HepG2 (cell line): ENCODE data around the gene GEMIN2. TPM values are rescaled to one million over a fixed set of nuclear protein-coding genes. Genes with fewer than 3 reads are reported as not detected.

ENCODE experiments used
- DNMT3B ChIP-seq: conservative IDR thresholded peaks from 2 replicates; pipeline ENCODE4 v1.6.1; 2016; ENCODE audit warnings: missing biosample characterization, control low read depth
- MAFK ChIP-seq, 2 experiments: IDR thresholded peaks in 1 of 2; conservative IDR thresholded peaks in 1 of 2; 2 replicates each; pipeline ENCODE4 v1.6.1; 2011; ENCODE audit warnings: improper control_type of control experiment in 2 of 2, low read length in 2 of 2
- NPAS2 ChIP-seq: sonication (generic); formaldehyde crosslinking; IDR thresholded peaks from 2 replicates; pipeline ENCODE4 v1.8.0; 2022; ENCODE audit warnings: mild to moderate bottlenecking, missing genetic modification reagents, borderline replicate concordance
- RXRB ChIP-seq: IDR thresholded peaks from 2 replicates; pipeline ENCODE4 v1.6.1; 2016; ENCODE audit warnings: borderline replicate concordance, missing genetic modification reagents, missing compliant biosample characterization
- SALL2 ChIP-seq: sonication (generic); formaldehyde crosslinking; IDR thresholded peaks from 2 replicates; pipeline ENCODE4 v1.8.1; 2023; ENCODE audit warnings: mild to moderate bottlenecking, missing genetic modification reagents, inconsistent platforms
- SRY ChIP-seq: sonication (generic); formaldehyde crosslinking; IDR thresholded peaks from 2 replicates; pipeline ENCODE4 v1.8.0; 2022; ENCODE audit warnings: mild to moderate bottlenecking, missing genetic modification reagents
- TBL1XR1 ChIP-seq: fragments of 150-350 bp; IDR thresholded peaks from 2 replicates; pipeline ENCODE4 v1.6.1; 2014; ENCODE audit warnings: borderline replicate concordance, low read length; ENCODE audit not compliant: partially characterized antibody
- ZC3H4 ChIP-seq: sonication (generic); formaldehyde crosslinking; IDR thresholded peaks from 2 replicates; pipeline ENCODE4 v1.4.0; 2020; ENCODE audit warnings: missing genetic modification reagents, borderline replicate concordance
- ZNF235 ChIP-seq: sonication (generic); formaldehyde crosslinking; IDR thresholded peaks from 2 replicates; pipeline ENCODE4 v1.8.1; 2023; ENCODE audit warnings: mild to moderate bottlenecking, missing genetic modification reagents, borderline replicate concordance
- ZNF263 ChIP-seq: sonication (generic); formaldehyde crosslinking; IDR thresholded peaks from 2 replicates; pipeline ENCODE4 v1.4.0; 2020; ENCODE audit warnings: missing genetic modification reagents
- ZNF296 ChIP-seq: sonication (generic); formaldehyde crosslinking; conservative IDR thresholded peaks from 2 replicates; pipeline ENCODE4 v1.5.0; 2020; ENCODE audit warnings: mild to moderate bottlenecking, missing genetic modification reagents
- ZNF768 ChIP-seq: sonication (generic); formaldehyde crosslinking; IDR thresholded peaks from 2 replicates; pipeline ENCODE4 v1.4.0; 2020; ENCODE audit warnings: missing genetic modification reagents
- polyA plus RNA-seq, 8 experiments: library from polyadenylated mRNA; depleted of rRNA in 3 of 8; stranded (reverse) in 7 of 8; unstranded in 1 of 8; fragments of >200 nt; fragmentation: Illumina TruSeq in 4 of 8; extraction: Trizol in 4 of 8; gene quantifications; 2 replicates each; pipeline versions ENCODE4 v1.2.1 to v1.2.3, GENCODE V29; 2011 to 2016; ENCODE audit warnings: low read depth in 4 of 8, missing spikeins in 1 of 8, mixed read lengths in 1 of 8; ENCODE audit not compliant: insufficient read depth in 1 of 8
- total RNA-seq, 5 experiments: library from RNA; depleted of rRNA; stranded (reverse); fragments of >200 nt; fragmentation: Illumina TruSeq; extraction: Trizol; gene quantifications; 2 replicates each; pipeline ENCODE4 v1.2.3, GENCODE V29; 2016; ENCODE audit warnings: low read depth in 1 of 5
- TF ChIP-seq, protein P1 (sequence below): sonication (generic); formaldehyde crosslinking; IDR thresholded peaks from 2 replicates; pipeline ENCODE4 v1.9.0; 2022; ENCODE audit warnings: low read depth, missing genetic modification reagents
- TF ChIP-seq, protein P2 (sequence below): conservative IDR thresholded peaks from 2 replicates; pipeline ENCODE4 v1.6.1; 2018; ENCODE audit warnings: missing genetic modification reagents
- TF ChIP-seq, protein P3 (sequence below): sonication (generic); formaldehyde crosslinking; IDR thresholded peaks from 2 replicates; pipeline ENCODE4 v1.8.0; 2022; ENCODE audit warnings: mild to moderate bottlenecking, missing genetic modification reagents, borderline replicate concordance
- TF ChIP-seq, protein P4 (sequence below): sonication (generic); formaldehyde crosslinking; IDR thresholded peaks from 2 replicates; pipeline ENCODE4 v1.8.0; 2022; ENCODE audit warnings: missing genetic modification reagents, mild to moderate bottlenecking, moderate library complexity, borderline replicate concordance
- TF ChIP-seq, protein P5 (sequence below): sonication (generic); formaldehyde crosslinking; IDR thresholded peaks from 2 replicates; pipeline ENCODE4 v1.8.1; 2023; ENCODE audit warnings: mild to moderate bottlenecking, inconsistent platforms, moderate library complexity, missing genetic modification reagents, borderline replicate concordance

Gene GEMIN2
- total and polyA plus RNA-seq, 2 of the 13 experiments (the other 11 are each of a cell fraction or from before 2014, with no cell fraction given), result 54.8 to 110 TPM

DNA sequence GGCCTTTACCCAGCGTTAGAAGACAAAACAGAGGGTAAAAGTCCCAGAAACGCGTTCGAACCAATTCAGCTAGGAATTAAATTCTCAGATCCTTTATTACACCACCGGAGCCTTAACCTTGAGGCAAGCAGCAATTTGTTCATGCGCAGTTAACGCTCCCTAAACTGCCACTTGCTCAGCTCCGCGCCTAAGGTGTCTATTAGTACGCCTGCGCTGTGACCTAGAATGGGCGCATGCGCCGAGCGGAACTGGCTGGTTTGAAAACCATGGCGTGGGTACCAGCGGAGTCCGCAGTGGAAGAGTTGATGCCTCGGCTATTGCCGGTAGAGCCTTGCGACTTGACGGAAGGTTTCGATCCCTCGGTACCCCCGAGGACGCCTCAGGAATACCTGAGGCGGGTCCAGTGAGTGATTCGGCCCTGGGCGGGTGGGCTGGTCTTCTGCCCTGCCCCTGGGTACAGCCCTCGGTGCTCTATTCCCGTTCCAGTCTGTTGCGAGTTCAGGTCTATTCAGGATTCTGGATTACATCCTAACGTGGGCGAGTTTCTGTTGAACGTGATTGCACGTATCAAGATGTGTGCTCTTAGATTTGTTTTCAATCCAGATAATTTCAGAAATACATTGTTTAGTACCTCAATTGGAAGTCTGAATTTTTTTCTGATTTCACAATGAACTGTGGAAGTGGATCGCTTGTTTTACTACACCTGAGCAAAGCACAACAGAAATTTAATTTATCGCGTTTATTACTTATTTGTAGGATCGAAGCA is at the start of gene GEMIN2 (continued):
- TF ChIP-seq, protein P1, sequence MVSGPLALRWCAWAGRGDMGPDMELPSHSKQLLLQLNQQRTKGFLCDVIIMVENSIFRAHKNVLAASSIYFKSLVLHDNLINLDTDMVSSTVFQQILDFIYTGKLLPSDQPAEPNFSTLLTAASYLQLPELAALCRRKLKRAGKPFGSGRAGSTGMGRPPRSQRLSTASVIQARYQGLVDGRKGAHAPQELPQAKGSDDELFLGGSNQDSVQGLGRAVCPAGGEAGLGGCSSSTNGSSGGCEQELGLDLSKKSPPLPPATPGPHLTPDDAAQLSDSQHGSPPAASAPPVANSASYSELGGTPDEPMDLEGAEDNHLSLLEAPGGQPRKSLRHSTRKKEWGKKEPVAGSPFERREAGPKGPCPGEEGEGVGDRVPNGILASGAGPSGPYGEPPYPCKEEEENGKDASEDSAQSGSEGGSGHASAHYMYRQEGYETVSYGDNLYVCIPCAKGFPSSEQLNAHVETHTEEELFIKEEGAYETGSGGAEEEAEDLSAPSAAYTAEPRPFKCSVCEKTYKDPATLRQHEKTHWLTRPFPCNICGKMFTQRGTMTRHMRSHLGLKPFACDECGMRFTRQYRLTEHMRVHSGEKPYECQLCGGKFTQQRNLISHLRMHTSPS (CRISPR knock-in tag), result peak; percentile 64; the same call in 1 of the 2 replicates
- TF ChIP-seq, protein P2, sequence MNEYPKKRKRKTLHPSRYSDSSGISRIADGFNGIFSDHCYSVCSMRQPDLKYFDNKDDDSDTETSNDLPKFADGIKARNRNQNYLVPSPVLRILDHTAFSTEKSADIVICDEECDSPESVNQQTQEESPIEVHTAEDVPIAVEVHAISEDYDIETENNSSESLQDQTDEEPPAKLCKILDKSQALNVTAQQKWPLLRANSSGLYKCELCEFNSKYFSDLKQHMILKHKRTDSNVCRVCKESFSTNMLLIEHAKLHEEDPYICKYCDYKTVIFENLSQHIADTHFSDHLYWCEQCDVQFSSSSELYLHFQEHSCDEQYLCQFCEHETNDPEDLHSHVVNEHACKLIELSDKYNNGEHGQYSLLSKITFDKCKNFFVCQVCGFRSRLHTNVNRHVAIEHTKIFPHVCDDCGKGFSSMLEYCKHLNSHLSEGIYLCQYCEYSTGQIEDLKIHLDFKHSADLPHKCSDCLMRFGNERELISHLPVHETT (CRISPR knock-in tag), result peak; percentile 51; the same call in 1 of the 2 replicates
- no peak for TF ChIP-seq NPAS2 (CRISPR knock-in tag)
- TF ChIP-seq SRY (CRISPR knock-in tag), result peak; percentile 94
- peak; percentile 95; the same call in 1 of the 2 replicates for TF ChIP-seq SALL2 (CRISPR knock-in tag)
- peak; percentile 83; the same call in 1 of the 2 replicates for TF ChIP-seq DNMT3B (CRISPR knock-in tag)
- peak; percentile 75 for TF ChIP-seq RXRB (CRISPR knock-in tag)
- TF ChIP-seq, protein P3, sequence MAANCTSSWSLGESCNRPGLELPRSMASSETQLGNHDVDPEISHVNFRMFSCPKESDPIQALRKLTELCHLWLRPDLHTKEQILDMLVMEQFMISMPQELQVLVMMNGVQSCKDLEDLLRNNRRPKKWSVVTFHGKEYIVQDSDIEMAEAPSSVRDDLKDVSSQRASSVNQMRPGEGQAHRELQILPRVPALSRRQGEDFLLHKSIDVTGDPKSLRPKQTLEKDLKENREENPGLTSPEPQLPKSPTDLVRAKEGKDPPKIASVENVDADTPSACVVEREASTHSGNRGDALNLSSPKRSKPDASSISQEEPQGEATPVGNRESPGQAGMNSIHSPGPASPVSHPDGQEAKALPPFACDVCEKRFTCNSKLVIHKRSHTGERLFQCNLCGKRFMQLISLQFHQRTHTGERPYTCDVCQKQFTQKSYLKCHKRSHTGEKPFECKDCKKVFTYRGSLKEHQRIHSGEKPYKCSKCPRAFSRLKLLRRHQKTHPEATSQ (CRISPR knock-in tag), result peak; percentile 96; the same call in 1 of the 2 replicates
- TF ChIP-seq, protein P4, sequence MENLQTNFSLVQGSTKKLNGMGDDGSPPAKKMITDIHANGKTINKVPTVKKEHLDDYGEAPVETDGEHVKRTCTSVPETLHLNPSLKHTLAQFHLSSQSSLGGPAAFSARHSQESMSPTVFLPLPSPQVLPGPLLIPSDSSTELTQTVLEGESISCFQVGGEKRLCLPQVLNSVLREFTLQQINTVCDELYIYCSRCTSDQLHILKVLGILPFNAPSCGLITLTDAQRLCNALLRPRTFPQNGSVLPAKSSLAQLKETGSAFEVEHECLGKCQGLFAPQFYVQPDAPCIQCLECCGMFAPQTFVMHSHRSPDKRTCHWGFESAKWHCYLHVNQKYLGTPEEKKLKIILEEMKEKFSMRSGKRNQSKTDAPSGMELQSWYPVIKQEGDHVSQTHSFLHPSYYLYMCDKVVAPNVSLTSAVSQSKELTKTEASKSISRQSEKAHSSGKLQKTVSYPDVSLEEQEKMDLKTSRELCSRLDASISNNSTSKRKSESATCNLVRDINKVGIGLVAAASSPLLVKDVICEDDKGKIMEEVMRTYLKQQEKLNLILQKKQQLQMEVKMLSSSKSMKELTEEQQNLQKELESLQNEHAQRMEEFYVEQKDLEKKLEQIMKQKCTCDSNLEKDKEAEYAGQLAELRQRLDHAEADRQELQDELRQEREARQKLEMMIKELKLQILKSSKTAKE (CRISPR knock-in tag), result no peak
- TF ChIP-seq ZNF263 (CRISPR knock-in tag), result peak; percentile 78
- TF ChIP-seq, protein P5, sequence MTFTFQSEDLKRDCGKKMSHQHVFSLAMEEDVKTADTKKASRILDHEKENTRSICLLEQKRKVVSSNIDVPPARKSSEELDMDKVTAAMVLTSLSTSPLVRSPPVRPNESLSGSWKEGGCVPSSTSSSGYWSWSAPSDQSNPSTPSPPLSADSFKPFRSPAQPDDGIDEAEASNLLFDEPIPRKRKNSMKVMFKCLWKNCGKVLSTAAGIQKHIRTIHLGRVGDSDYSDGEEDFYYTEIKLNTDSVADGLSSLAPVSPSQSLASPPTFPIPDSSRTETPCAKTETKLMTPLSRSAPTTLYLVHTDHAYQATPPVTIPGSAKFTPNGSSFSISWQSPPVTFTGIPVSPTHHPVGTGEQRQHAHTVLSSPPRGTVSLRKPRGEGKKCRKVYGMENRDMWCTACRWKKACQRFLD (CRISPR knock-in tag), result peak; percentile 99
- TF ChIP-seq TBL1XR1, result peak; percentile 65
- peak; percentile 81; the same call in 1 of the 2 replicates for TF ChIP-seq ZNF235 (CRISPR knock-in tag)
- TF ChIP-seq ZC3H4, result no peak
- no peak for TF ChIP-seq MAFK (conservative IDR thresholded peaks at IDR 0.05 in 1 of 2, IDR thresholded peaks at IDR 0.05 in 1 of 2; ENCODE audit: low read length in 2 of 2)
- TF ChIP-seq ZNF296 (CRISPR knock-in tag), result 0 out of 2 replicates have a peak, but pooled peaks have one; percentile 20
- TF ChIP-seq ZNF768 (CRISPR knock-in tag), result peak; percentile 80; the same call in 1 of the 2 replicates
